Central memory CD8-positive, alpha-beta T cell (primary cell): ENCODE measurements around the gene ACSBG1.

ENCODE experiments used
- ATAC-seq: fragments of 150-1000 bp; cut with Tn5 transposase; replicated peaks from 2 replicates; pipeline ENCODE4 v1.10.0; 2022; ENCODE audit warnings: mild to moderate bottlenecking, moderate FRiP score, moderate number of reproducible peaks; ENCODE audit not compliant: poor library complexity, severe bottlenecking; ENCODE audit errors: extremely low read depth
- DNase-seq, 2 donors: peaks; one replicate each; pipeline ENCODE4 v3.0.0; 2021; ENCODE audit warnings: low spot score in 2 of 2
- H3K27ac Mint-ChIP-seq: one replicate; pipeline ENCODE4 v1.8.0; 2022; ENCODE audit warnings: low read depth, mild to moderate bottlenecking, moderate library complexity, mixed read lengths
- H3K27me3 Mint-ChIP-seq: one replicate; pipeline ENCODE4 v1.8.0; 2022; ENCODE audit warnings: mixed read lengths
- H3K36me3 Mint-ChIP-seq: one replicate; pipeline ENCODE4 v1.8.0; 2022; ENCODE audit warnings: mild to moderate bottlenecking, moderate library complexity, mixed read lengths; ENCODE audit not compliant: insufficient read depth
- H3K4me1 Mint-ChIP-seq: one replicate; pipeline ENCODE4 v1.8.0; 2022; ENCODE audit warnings: mixed read lengths
- H3K4me3 Mint-ChIP-seq: one replicate; pipeline ENCODE4 v1.8.0; 2022; ENCODE audit warnings: mild to moderate bottlenecking, moderate library complexity, mixed read lengths
- H3K9me3 Mint-ChIP-seq: one replicate; pipeline ENCODE4 v1.8.0; 2022; ENCODE audit warnings: mixed read lengths

Gene ACSBG1

DNA sequence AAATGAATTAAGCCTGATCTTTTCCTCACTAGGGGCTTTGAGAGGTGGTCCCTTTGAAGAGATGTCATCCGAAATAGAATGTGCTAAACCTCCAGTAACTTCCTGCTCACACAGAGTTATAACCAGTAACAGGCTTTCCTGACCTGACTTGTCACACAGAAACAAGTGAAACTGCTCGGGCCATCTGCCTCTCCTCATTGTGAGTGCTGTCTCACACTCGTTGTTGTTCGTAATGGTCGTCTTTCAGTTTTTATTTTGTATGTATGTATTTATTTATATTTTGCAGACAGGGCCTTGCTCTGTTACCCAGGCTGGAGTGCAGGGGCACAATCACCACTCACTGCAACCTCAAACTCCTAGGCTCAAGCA is 24.0 kb downstream of the ACSBG1 start:
- ATAC-seq (no peak), DNase-seq (no peak)
- no peaks in the 10 kb centered on the region for H3K4me1 Mint-ChIP-seq
- H3K27me3 Mint-ChIP-seq, result peaks cover 22% of the 10 kb centered on the region
- H3K4me3 Mint-ChIP-seq, result no peak overlapping the region
- H3K27ac Mint-ChIP-seq, result no peak overlapping the region
- no peaks in the 10 kb centered on the region for H3K9me3 Mint-ChIP-seq
- H3K36me3 Mint-ChIP-seq, result no peaks in the 10 kb centered on the region

DNA sequence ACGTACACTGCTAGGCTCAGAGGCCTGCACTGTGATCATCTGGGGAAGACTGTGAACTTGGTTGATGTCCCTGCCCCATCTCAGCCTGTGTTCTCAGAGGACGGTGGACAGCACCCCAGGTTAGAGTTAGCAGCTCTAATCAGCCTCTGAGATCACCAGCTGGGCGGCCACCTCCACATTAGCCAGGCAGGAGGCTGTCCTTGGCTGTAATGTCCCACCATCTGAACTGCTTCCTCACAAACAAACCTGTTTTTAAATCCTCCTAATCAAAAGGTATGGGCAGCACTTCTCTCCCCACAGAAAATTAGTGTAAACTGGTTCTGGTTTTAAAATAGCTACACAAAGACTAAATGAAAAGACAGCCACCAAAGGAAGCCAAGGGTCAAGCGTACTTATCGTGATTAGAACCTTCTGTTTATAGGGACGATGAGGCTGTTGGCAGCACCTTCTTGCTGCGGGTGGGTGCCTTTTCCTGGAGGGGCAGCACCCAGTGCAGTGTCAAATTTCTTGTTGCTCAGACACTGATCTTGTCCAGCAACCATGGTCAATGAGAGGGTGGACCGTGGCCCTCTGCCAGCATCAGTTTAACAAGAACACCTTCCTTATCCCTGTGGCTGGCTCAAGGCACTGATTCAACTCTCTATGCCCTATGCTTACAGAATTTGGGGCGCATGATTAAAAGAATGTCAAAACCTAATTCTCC is 24.6 kb downstream of the ACSBG1 start:
- H3K27me3 Mint-ChIP-seq, result peaks cover 22% of the 10 kb centered on the region
- no peaks in the 10 kb centered on the region for H3K36me3 Mint-ChIP-seq
- no peak overlapping the region for H3K4me3 Mint-ChIP-seq
- no peak overlapping the region for H3K27ac Mint-ChIP-seq
- no peaks in the 10 kb centered on the region for H3K9me3 Mint-ChIP-seq
- no peaks in the 10 kb centered on the region for H3K4me1 Mint-ChIP-seq
- no peak for ATAC-seq
- no peak for DNase-seq

DNA sequence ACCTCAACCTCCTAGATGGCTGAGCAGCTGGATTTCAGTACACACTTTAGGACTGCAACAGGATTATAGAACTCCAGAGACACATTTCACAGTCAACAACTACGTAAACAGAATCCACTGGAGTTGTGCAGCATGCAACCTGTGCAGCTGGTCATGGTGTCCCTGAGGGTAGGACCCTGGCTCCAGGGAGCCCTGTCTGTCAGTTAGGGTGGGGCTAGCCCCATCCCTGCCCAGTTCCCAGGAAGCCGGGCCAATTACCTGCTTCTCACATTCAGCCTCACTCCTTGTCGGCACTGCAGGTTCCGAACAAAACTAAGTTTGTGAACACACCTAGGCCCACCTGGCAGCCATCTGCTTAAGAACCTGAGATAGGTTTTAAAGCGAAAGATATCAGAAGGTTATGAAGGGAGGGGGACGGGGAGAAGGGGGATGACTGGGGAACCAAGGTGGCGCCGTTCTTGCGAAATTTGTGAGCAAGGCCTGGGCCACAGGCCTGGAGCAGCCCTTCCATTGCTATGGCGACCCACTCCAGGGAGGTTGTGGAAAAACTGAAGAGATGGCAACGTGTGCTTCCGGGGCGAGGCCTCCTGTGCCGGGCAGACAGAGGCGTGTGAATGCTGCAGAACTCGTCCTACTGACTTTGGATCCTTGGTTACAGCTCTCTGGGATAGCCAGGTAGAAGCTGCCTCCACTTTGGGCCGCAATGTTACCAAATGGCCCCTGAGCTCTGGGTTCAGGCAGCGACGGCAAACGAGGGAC is 25.3 kb downstream of the ACSBG1 start:
- no peak for DNase-seq
- H3K4me1 Mint-ChIP-seq, result no peaks in the 10 kb centered on the region
- peaks cover 22% of the 10 kb centered on the region for H3K27me3 Mint-ChIP-seq
- no peaks in the 10 kb centered on the region for H3K36me3 Mint-ChIP-seq
- H3K9me3 Mint-ChIP-seq, result no peaks in the 10 kb centered on the region
- no peak overlapping the region for H3K4me3 Mint-ChIP-seq
- H3K27ac Mint-ChIP-seq, result no peak overlapping the region
- no peak for ATAC-seq

DNA sequence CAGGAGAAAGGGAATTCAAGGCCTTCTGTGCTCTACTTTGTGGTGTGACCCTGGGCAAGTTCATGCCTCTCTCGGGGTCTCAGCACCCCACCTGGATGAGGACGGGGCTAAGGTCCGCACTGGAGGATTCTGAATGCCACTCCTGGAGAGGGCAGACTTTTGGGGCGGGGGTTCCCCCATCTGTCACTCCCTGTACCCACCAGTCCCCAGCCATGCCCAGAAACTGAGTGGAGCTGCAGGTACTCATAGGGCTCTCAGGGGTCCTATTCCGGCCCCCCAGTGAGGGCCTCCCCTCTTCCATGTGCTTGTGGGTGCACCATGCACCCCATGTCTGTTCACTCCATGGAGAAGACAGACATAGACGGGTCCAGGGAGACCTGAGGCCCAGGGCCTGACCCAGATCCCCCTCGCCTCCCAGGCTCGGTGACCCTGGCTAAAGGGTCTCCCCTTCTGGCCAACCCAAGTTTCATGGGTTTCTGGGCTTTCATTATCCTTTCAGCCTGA is 26.0 kb downstream of the ACSBG1 start:
- Mint-ChIP-seq H3K36me3 (peaks cover 2% of the 10 kb centered on the region), H3K9me3 (no peaks in the 10 kb centered on the region), H3K4me1 (no peaks in the 10 kb centered on the region), H3K27ac (no peak overlapping the region), H3K4me3 (no peak overlapping the region), H3K27me3 (peaks cover 22% of the 10 kb centered on the region)
- peak in 1 of 2 donors; percentile 8 for DNase-seq
- ATAC-seq, result no peak

DNA sequence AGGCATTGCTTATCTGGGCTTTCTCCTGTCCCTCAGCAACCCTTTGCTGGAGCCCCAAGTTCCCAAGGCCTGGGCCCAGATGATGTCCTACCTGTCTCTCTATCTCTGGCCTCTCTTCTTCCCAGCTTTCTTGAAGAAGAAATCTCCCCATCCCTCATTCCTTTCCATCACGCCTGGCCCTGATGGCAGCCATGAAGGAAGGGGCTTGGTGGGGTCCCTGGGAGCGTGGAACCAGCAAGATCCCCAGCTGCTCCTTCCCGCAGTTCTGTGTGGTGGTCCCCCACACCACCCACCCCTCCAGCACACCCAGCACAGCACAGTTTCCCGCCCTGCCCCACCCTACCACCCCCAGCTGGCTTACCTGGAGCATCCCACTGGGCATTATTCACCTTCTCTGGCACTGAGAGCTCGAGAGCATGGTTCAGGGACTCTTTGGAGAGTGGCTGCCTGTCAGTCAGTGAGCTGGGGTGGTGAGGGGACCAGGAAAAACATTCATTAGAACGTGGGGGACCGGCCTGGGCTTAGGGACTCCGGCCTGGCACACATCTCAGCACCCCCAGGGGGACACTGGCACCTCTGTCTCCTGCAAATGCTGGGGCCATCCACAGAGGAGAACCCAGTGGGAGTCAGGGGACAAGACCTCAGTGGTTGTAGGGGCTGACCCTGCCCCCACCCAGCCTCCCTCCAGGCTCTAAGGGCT is 26.6 kb downstream of the ACSBG1 start:
- no peaks in the 10 kb centered on the region for H3K4me1 Mint-ChIP-seq
- H3K27me3 Mint-ChIP-seq, result peaks cover 16% of the 10 kb centered on the region
- DNase-seq (no peak), ATAC-seq (no peak)
- H3K4me3 Mint-ChIP-seq, result no peak overlapping the region
- H3K9me3 Mint-ChIP-seq, result no peaks in the 10 kb centered on the region
- H3K36me3 Mint-ChIP-seq, result peaks cover 2% of the 10 kb centered on the region
- no peak overlapping the region for H3K27ac Mint-ChIP-seq

DNA sequence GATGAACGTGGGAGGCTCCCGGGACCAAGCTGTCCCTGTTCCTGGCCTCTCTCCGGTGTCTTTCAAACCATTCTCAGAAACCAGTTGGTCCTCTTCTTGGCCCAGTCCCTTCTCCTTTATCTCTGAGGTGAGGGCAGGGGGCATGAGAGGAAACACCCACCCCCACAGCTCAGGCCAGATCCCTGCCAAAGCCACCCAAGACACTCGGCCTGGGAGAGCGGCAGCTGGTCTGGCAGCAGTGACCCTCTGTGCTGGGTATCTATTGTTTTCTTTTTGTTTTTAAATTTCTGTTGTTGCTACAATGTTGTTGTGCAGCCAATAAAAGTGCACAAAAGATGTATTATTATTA is 27.3 kb downstream of the ACSBG1 start:
- Mint-ChIP-seq H3K4me3 (no peak overlapping the region), H3K27me3 (peaks cover 9% of the 10 kb centered on the region), H3K9me3 (no peaks in the 10 kb centered on the region), H3K4me1 (no peaks in the 10 kb centered on the region), H3K27ac (no peak overlapping the region), H3K36me3 (peaks cover 2% of the 10 kb centered on the region)
- DNase-seq, result no peak
- ATAC-seq, result no peak

DNA sequence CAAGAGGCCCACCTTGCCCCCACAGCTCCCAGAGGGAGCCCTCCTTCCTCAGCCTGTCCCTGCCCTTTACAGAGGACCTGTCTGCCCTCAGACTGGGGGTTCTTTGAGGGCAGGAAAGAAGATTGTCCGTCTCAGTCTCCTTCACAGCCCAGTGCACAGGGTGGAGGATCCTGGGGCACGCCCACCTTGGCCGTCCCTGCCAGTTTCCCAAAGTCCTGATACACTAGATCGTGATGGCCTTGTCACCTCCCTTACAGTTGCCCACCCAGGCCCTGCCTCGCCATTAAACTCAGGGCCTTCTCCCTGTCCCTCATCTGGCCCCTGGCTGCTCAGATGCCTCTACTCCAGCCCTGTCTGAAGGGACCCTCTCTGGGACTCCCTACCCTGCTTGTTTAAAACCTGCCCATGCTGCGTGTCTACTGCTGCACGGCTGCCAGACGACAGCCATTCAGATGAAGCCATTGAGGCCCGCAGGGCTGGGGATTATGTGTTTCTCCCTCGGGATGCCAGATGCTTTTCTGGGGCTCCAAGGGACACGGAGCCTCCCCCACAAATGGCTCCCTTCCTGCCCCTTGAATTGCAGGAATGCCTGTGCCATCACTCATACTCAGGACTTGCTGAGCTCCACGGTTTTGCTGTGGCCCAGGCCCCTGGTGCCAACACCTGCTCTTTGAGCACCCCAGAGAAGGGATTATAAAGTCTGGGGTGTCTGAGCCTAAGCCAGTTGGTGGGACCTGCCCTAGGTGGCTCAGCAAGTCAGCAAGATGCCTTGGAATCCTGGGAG is 27.8 kb downstream of the ACSBG1 start:
- peaks cover 4% of the 10 kb centered on the region for H3K36me3 Mint-ChIP-seq
- H3K27ac Mint-ChIP-seq, result no peak overlapping the region
- H3K27me3 Mint-ChIP-seq, result peaks cover 3% of the 10 kb centered on the region
- H3K9me3 Mint-ChIP-seq, result no peaks in the 10 kb centered on the region
- DNase-seq (no peak), ATAC-seq (no peak)
- no peak overlapping the region for H3K4me3 Mint-ChIP-seq
- no peaks in the 10 kb centered on the region for H3K4me1 Mint-ChIP-seq

DNA sequence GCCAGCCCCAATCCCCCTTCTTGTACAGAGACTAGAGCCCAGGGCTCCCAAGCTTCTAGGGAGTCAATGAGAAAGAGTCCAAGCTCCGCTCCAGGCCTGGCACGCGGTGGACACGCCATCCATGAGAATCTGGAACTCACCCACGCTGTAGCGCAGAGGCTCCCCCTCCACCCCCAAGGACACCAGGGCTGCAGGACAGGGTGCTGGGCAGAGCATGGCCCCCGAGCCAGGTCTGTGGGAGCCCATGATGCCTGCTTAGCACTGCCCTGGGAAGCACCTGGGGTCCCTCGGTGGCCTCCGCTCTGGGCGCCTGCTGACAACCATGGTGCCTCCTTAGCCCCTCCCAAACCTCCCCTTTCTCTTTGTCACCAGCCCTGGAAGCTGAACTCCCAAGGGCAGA is 28.5 kb downstream of the ACSBG1 start:
- peaks cover 4% of the 10 kb centered on the region for H3K36me3 Mint-ChIP-seq
- no peaks in the 10 kb centered on the region for H3K27me3 Mint-ChIP-seq
- ATAC-seq, result no peak
- no peak overlapping the region for H3K4me3 Mint-ChIP-seq
- H3K4me1 Mint-ChIP-seq, result no peaks in the 10 kb centered on the region
- H3K27ac Mint-ChIP-seq, result no peak overlapping the region
- H3K9me3 Mint-ChIP-seq, result no peaks in the 10 kb centered on the region
- peak in 1 of 2 donors; percentile 11 for DNase-seq

DNA sequence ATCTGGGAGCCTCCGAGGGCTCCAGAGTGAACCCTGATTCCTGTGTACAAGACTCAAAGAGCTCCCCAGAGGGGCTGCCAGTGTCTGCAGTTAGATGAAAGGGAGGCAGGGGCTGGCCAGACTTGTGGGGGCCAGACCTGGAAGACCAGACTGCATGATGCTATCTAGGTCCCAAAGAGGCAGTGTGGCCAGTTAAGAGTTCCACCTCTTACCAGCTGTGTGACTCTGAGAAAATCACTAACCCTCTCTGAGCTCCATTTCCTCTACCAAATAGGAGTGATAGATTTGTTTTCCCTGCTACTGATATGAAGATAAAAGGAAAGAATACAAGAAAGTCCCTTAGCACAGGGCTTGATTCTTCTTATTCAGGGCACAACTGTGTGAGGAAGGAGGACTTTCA is 29.0 kb downstream of the ACSBG1 start:
- H3K4me3 Mint-ChIP-seq, result no peak overlapping the region
- no peak for ATAC-seq

DNA sequence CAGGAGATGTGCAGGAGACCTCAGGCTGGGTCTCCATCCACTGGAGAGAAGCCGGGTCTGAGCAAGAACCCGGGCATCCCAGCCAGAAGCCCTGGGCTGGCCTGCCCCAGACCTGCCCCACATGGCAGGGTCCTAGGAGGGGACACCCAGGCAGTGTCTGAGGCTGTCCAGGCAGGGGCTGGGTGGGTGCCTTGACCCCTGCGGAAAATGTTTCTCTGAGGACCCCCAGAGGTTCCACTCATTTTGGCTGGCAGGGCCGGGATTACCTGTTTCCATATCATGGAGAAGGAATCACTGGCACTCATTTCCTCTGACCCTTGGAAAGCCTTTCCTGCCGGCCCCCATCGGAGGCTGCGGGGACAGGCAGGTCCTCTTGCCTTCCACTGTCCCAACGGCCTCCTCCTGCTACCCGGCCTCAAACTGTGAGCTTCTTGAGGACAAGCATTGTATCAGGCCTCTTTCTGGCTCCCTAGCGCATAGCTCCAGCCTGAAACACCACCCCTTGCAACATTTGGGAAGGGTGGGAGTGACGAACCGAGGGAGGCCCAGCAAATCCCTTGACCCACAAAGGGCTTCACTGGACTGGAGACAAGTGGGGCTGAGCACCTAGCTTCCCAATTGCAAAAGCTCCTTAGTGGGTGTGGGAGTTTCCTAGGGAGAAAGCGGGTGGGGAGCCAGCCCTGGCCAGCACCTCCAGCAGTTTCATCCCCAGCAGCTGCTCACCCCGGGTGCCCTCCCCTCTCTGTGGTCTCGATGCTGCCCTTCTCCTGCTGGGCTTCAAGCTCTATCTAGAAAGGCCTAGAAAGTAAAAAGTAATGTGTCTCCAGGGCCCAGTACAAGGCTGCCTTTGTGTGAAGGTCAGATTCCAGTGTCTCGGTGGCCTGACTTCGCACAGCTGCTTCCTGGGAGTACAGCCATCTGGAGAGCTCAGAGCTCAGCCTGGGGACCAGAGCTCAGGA is 29.7 kb downstream of the ACSBG1 start:
- no peak overlapping the region for H3K4me3 Mint-ChIP-seq
- ATAC-seq (no peak), DNase-seq (peak in 1 of 2 donors; percentile 9)
- no peaks in the 10 kb centered on the region for H3K4me1 Mint-ChIP-seq
- peaks cover 4% of the 10 kb centered on the region for H3K36me3 Mint-ChIP-seq
- no peaks in the 10 kb centered on the region for H3K27me3 Mint-ChIP-seq
- no peaks in the 10 kb centered on the region for H3K9me3 Mint-ChIP-seq
- no peak overlapping the region for H3K27ac Mint-ChIP-seq

More for the DNA sequence above, 29.0 kb downstream of the ACSBG1 start:
- no peak for DNase-seq
- Mint-ChIP-seq H3K36me3 (peaks cover 4% of the 10 kb centered on the region), H3K4me1 (no peaks in the 10 kb centered on the region), H3K27ac (no peak overlapping the region), H3K9me3 (no peaks in the 10 kb centered on the region), H3K27me3 (no peaks in the 10 kb centered on the region)

DNA sequence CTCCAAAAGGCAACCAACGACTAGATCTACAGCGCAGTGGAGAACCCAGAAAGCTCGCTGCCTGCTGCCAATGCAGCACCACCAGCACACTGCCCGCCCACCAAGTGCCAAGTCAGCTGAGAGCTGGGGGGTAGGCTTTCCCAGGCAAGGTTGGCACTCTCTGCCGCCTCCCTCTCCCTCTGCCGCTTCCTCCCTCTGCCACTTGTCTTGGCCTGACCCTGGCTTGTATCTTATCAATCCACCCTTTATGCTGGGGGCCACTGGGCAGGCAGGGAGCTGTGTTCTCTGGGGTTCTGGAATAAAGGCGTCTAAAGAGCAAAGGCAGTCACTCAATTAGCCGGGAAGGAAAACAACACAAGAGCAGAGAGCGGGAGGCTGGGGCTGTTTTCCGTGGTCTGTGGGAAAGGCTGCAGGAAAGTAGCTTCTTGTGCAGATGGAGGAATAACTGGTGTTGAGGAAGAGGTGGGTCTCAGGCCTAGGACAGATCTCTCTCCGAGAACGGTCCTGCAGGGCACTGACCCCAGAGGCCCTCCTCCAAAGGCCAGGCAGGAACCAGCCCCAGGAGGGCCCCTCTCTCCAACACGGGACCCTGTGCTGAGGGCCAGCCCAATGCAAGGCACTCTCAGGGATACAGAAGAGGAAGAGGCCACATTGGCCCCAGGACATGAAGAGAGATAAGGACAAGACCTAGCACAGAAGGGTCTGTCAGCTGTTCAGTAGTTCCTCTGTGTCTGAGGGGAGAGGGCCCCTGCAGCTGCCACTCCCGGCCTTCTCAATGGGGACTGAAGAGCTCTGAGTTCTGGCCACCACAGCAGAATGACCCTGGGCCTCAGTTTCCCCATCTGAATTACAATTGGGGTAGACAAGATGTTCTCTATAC is 30.8 kb downstream of the ACSBG1 start:
- H3K9me3 Mint-ChIP-seq, result no peaks in the 10 kb centered on the region
- DNase-seq (peak in 1 of 2 donors; percentile 2), ATAC-seq (no peak)
- H3K4me1 Mint-ChIP-seq, result no peaks in the 10 kb centered on the region
- peaks cover 4% of the 10 kb centered on the region for H3K36me3 Mint-ChIP-seq
- H3K27ac Mint-ChIP-seq, result no peak overlapping the region
- no peak overlapping the region for H3K4me3 Mint-ChIP-seq
- H3K27me3 Mint-ChIP-seq, result no peaks in the 10 kb centered on the region
